ENCODE measurements around the gene SERPINB4.

Gene SERPINB4

DNA sequence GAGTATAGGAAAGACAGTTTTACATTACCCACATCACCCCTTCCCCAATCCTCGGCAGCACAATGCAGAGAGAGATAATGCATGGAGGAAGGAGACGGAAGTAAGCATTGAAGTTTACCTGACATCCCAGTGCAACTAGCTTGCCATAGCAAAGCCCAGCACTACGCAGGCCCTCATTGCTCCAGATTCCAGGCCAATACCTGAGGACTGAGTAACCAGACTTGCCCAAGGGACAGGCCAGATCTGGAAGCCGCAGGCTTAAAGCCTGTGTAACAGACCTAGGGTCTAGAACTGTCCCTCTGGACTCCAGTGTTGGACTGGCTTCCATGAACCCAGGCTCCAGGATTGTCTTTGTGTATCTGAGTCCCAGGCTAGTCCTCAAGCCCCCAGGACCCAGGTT is 17.6 kb downstream of the SERPINB4 start:
- H3K4me1 ChIP-seq (ENCODE audit: control insufficient read depth, insufficient read depth, low read length): no peaks in the 10 kb centered on the region
- no peak overlapping the region for H3K27ac ChIP-seq (ENCODE audit: low read depth, low read length)
- H3K36me3 ChIP-seq (ENCODE audit: control insufficient read depth, insufficient read depth, low read length): no peaks in the 10 kb centered on the region
- peaks cover 49% of the 10 kb centered on the region for H3K9me3 ChIP-seq (ENCODE audit: control insufficient read depth, insufficient read depth, low read length)
- no peaks in the 10 kb centered on the region for H3K27me3 ChIP-seq (ENCODE audit: control insufficient read depth, insufficient read depth, low read length)
- no peak overlapping the region for H3K9ac ChIP-seq (ENCODE audit: low read depth, low read length)
- no peak overlapping the region for H3K4me3 ChIP-seq (ENCODE audit: low read depth, low read length)

GRCh38 chr18:63624863-63625262 is 19.2 kb downstream of the SERPINB4 start:
- no peaks in the 10 kb centered on the region for H3K36me3 ChIP-seq (ENCODE audit: control insufficient read depth, insufficient read depth, low read length)
- no peak overlapping the region for H3K4me3 ChIP-seq (ENCODE audit: low read depth, low read length)
- H3K9me3 ChIP-seq (ENCODE audit: control insufficient read depth, insufficient read depth, low read length): peaks cover 49% of the 10 kb centered on the region
- no peak overlapping the region for H3K9ac ChIP-seq (ENCODE audit: low read depth, low read length)
- H3K27me3 ChIP-seq (ENCODE audit: control insufficient read depth, insufficient read depth, low read length): no peaks in the 10 kb centered on the region
- H3K4me1 ChIP-seq (ENCODE audit: control insufficient read depth, insufficient read depth, low read length): no peaks in the 10 kb centered on the region
- no peak overlapping the region for H3K27ac ChIP-seq (ENCODE audit: low read depth, low read length)

GRCh38 chr18:63619661-63620060 is 24.4 kb downstream of the SERPINB4 start:
- Histone ChIP-seq H3K4me3 (ENCODE audit: low read depth, low read length) (no peak overlapping the region), H3K36me3 (ENCODE audit: control insufficient read depth, insufficient read depth, low read length) (no peaks in the 10 kb centered on the region), H3K9ac (ENCODE audit: low read depth, low read length) (no peak overlapping the region), H3K27me3 (ENCODE audit: control insufficient read depth, insufficient read depth, low read length) (no peaks in the 10 kb centered on the region), H3K9me3 (ENCODE audit: control insufficient read depth, insufficient read depth, low read length) (peaks cover 15% of the 10 kb centered on the region), H3K4me1 (ENCODE audit: control insufficient read depth, insufficient read depth, low read length) (peaks cover 11% of the 10 kb centered on the region), H3K27ac (ENCODE audit: low read depth, low read length) (no peak overlapping the region)

GRCh38 chr18:63617915-63618234 is 26.2 kb downstream of the SERPINB4 start:
- Histone ChIP-seq H3K4me1 (ENCODE audit: control insufficient read depth, insufficient read depth, low read length) (peaks cover 11% of the 10 kb centered on the region), H3K36me3 (ENCODE audit: control insufficient read depth, insufficient read depth, low read length) (no peaks in the 10 kb centered on the region), H3K9me3 (ENCODE audit: control insufficient read depth, insufficient read depth, low read length) (peaks cover 3% of the 10 kb centered on the region; the same call in 1 of the 2 replicates), H3K27me3 (ENCODE audit: control insufficient read depth, insufficient read depth, low read length) (no peaks in the 10 kb centered on the region), H3K27ac (ENCODE audit: low read depth, low read length) (no peak overlapping the region), H3K4me3 (ENCODE audit: low read depth, low read length) (no peak overlapping the region), H3K9ac (ENCODE audit: low read depth, low read length) (no peak overlapping the region)

DNA sequence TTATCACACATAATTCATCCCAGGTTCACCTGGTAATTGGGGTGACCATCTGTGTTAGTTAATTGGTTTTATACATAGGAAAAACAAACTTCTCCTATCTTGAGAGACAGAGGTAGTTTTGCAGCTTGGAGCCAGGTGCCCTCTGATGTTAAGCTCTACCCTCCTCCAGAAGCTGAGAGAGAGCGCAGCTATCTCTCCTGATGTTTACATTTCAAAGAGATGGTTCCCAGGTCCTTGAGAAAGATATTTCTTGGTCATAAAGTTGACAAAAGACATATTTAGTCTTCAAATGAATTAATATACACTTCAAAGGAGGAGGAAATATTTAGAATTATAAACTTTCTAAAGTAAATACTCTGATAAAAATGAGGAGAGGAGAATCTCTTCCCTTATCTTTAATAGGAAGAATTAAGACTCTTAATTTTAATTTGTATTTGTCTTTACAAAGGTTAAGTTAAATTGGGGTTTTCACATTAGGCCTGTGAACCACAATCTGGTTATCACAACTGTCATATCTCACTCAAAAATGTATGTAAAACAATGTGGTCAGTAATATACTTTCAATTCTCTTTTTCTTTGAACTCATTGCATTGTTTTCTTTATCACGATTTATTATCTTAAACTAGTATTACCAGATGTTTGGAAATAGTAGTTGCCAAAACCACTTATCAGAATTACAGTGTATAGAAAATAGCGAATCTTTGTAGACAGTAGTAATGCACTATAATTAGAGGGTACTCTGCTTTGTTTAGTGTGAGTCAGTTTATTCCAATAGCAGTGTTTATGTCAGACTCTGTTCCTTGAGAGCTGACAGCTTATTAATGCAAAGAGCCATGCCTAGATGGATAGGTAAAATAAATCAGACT is 26.8 kb downstream of the SERPINB4 start:
- Histone ChIP-seq H3K4me3 (ENCODE audit: low read depth, low read length) (no peak overlapping the region), H3K9me3 (ENCODE audit: control insufficient read depth, insufficient read depth, low read length) (no peaks in the 10 kb centered on the region), H3K9ac (ENCODE audit: low read depth, low read length) (no peak overlapping the region), H3K27me3 (ENCODE audit: control insufficient read depth, insufficient read depth, low read length) (no peaks in the 10 kb centered on the region), H3K36me3 (ENCODE audit: control insufficient read depth, insufficient read depth, low read length) (no peaks in the 10 kb centered on the region), H3K4me1 (ENCODE audit: control insufficient read depth, insufficient read depth, low read length) (peaks cover 11% of the 10 kb centered on the region), H3K27ac (ENCODE audit: low read depth, low read length) (no peak overlapping the region)

GRCh38 chr18:63613420-63613819 is 30.6 kb downstream of the SERPINB4 start:
- Histone ChIP-seq H3K27me3 (ENCODE audit: control insufficient read depth, insufficient read depth, low read length) (no peaks in the 10 kb centered on the region), H3K9me3 (ENCODE audit: control insufficient read depth, insufficient read depth, low read length) (no peaks in the 10 kb centered on the region), H3K9ac (ENCODE audit: low read depth, low read length) (no peak overlapping the region), H3K4me1 (ENCODE audit: control insufficient read depth, insufficient read depth, low read length) (peaks cover 11% of the 10 kb centered on the region), H3K4me3 (ENCODE audit: low read depth, low read length) (no peak overlapping the region), H3K36me3 (ENCODE audit: control insufficient read depth, insufficient read depth, low read length) (no peaks in the 10 kb centered on the region), H3K27ac (ENCODE audit: low read depth, low read length) (no peak overlapping the region)

DNA sequence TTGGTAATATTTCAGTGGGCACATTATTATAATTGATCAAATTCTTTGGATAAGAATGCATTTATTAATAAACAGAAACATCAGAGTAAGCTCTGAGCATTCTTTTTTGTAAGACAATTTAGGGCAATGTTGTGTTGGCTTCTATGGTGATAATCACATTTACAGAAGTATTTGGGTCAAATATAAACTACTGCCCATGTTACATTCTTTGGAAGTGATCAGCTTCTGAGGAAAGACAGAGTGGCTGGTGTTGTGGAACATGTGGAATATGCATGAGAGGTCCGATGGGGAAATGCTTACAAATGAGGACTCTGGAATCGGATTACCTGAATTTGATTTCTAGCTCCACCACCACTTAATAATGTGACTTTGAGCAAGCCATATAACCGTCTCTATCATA is 37.5 kb downstream of the SERPINB4 start:
- H3K4me3 ChIP-seq (ENCODE audit: low read depth, low read length): no peak overlapping the region
- no peak overlapping the region for H3K9ac ChIP-seq (ENCODE audit: low read depth, low read length)
- H3K27ac ChIP-seq (ENCODE audit: low read depth, low read length): no peak overlapping the region
- no peaks in the 10 kb centered on the region for H3K27me3 ChIP-seq (ENCODE audit: control insufficient read depth, insufficient read depth, low read length)
- no peaks in the 10 kb centered on the region for H3K9me3 ChIP-seq (ENCODE audit: control insufficient read depth, insufficient read depth, low read length)
- no peaks in the 10 kb centered on the region for H3K4me1 ChIP-seq (ENCODE audit: control insufficient read depth, insufficient read depth, low read length)
- no peaks in the 10 kb centered on the region for H3K36me3 ChIP-seq (ENCODE audit: control insufficient read depth, insufficient read depth, low read length)

- Histone ChIP-seq H3K27ac (ENCODE audit: low read depth, low read length) (no peak overlapping the region), H3K9ac (ENCODE audit: low read depth, low read length) (no peak overlapping the region), H3K36me3 (ENCODE audit: control insufficient read depth, insufficient read depth, low read length) (no peaks in the 10 kb centered on the region), H3K9me3 (ENCODE audit: control insufficient read depth, insufficient read depth, low read length) (no peaks in the 10 kb centered on the region), H3K27me3 (ENCODE audit: control insufficient read depth, insufficient read depth, low read length) (no peaks in the 10 kb centered on the region), H3K4me3 (ENCODE audit: low read depth, low read length) (no peak overlapping the region), H3K4me1 (ENCODE audit: control insufficient read depth, insufficient read depth, low read length) (no peaks in the 10 kb centered on the region)
These were observed 39.1 kb downstream of the SERPINB4 start for GRCh38 chr18:63604791-63605567.

- no peaks in the 10 kb centered on the region for H3K4me1 ChIP-seq (ENCODE audit: control insufficient read depth, insufficient read depth, low read length)
- no peak overlapping the region for H3K9ac ChIP-seq (ENCODE audit: low read depth, low read length)
- H3K4me3 ChIP-seq (ENCODE audit: low read depth, low read length): no peak overlapping the region
- H3K36me3 ChIP-seq (ENCODE audit: control insufficient read depth, insufficient read depth, low read length): no peaks in the 10 kb centered on the region
- no peak overlapping the region for H3K27ac ChIP-seq (ENCODE audit: low read depth, low read length)
- no peaks in the 10 kb centered on the region for H3K27me3 ChIP-seq (ENCODE audit: control insufficient read depth, insufficient read depth, low read length)
- H3K9me3 ChIP-seq (ENCODE audit: control insufficient read depth, insufficient read depth, low read length): no peaks in the 10 kb centered on the region
These were observed 40.3 kb downstream of the SERPINB4 start for GRCh38 chr18:63603772-63604171.

DNA sequence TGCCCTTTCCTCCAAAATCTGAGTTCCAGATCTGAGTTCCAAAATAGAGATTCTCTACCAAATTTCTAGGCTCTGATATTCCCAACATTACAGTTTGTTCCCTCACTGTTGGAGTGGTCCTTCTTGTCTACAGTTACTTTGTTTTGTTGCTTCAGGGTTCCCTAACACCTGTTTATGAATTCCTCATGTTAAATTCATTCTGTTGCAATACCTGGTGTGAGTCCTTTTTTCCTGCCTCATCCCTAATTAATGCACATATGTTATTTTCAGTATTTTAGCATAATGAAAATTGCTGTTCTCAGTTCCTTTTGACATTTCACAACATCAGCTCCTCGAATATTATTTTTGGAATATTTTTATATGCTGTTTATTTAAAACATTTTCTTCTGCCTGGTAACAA is 40.7 kb downstream of the SERPINB4 start:
- no peak overlapping the region for H3K4me3 ChIP-seq (ENCODE audit: low read depth, low read length)
- H3K27ac ChIP-seq (ENCODE audit: low read depth, low read length): no peak overlapping the region
- no peaks in the 10 kb centered on the region for H3K27me3 ChIP-seq (ENCODE audit: control insufficient read depth, insufficient read depth, low read length)
- H3K9me3 ChIP-seq (ENCODE audit: control insufficient read depth, insufficient read depth, low read length): no peaks in the 10 kb centered on the region
- H3K4me1 ChIP-seq (ENCODE audit: control insufficient read depth, insufficient read depth, low read length): no peaks in the 10 kb centered on the region
- no peak overlapping the region for H3K9ac ChIP-seq (ENCODE audit: low read depth, low read length)
- no peaks in the 10 kb centered on the region for H3K36me3 ChIP-seq (ENCODE audit: control insufficient read depth, insufficient read depth, low read length)

GRCh38 chr18:63596964-63597363 is 47.1 kb downstream of the SERPINB4 start:
- Histone ChIP-seq H3K9me3 (ENCODE audit: control insufficient read depth, insufficient read depth, low read length) (no peaks in the 10 kb centered on the region), H3K9ac (ENCODE audit: low read depth, low read length) (no peak overlapping the region), H3K27me3 (ENCODE audit: control insufficient read depth, insufficient read depth, low read length) (no peaks in the 10 kb centered on the region), H3K36me3 (ENCODE audit: control insufficient read depth, insufficient read depth, low read length) (no peaks in the 10 kb centered on the region), H3K4me1 (ENCODE audit: control insufficient read depth, insufficient read depth, low read length) (no peaks in the 10 kb centered on the region), H3K4me3 (ENCODE audit: low read depth, low read length) (no peak overlapping the region), H3K27ac (ENCODE audit: low read depth, low read length) (no peak overlapping the region)
